Mesendoderm (in vitro differentiated cells): ENCODE measurements around the gene KRT5.

Experiments
- DNase-seq: peaks from one replicate; pipeline ENCODE4 v3.0.0; 2013
- H2AK5ac ChIP-seq: 2 replicates; pipeline ENCODE4 v1.6.1; 2013; ENCODE audit warnings: low read length, inconsistent platforms
- H2BK120ac ChIP-seq: 2 replicates; pipeline ENCODE4 v1.6.1; 2013; ENCODE audit warnings: low read depth, mild to moderate bottlenecking, low read length, moderate library complexity, mixed read lengths
- H2BK15ac ChIP-seq: replicated peaks from 2 replicates; pipeline ENCODE4 v1.6.1; 2013; ENCODE audit warnings: low read depth, mild to moderate bottlenecking, moderate library complexity
- H2BK5ac ChIP-seq: 2 replicates; pipeline ENCODE4 v1.6.1; 2013; ENCODE audit warnings: low read length, inconsistent platforms
- H3K18ac ChIP-seq: 2 replicates; pipeline ENCODE4 v1.6.1; 2013; ENCODE audit warnings: mild to moderate bottlenecking, low read length, mixed read lengths
- H3K23ac ChIP-seq: one replicate; pipeline ENCODE4 v1.6.1; 2013; ENCODE audit warnings: low read length
- H3K27ac ChIP-seq: 2 replicates; pipeline ENCODE4 v1.5.1; 2013; ENCODE audit warnings: low read depth, mild to moderate bottlenecking, inconsistent platforms, low read length, moderate library complexity
- H3K27me3 ChIP-seq: 2 replicates; pipeline ENCODE4 v1.6.1; 2013; ENCODE audit warnings: low read length, control low read depth, mild to moderate bottlenecking, inconsistent platforms; ENCODE audit not compliant: insufficient read depth, poor library complexity
- H3K36me3 ChIP-seq: 2 replicates; pipeline ENCODE4 v1.6.1; 2013; ENCODE audit warnings: low read length, inconsistent platforms; ENCODE audit not compliant: control insufficient read depth, insufficient read depth
- H3K4ac ChIP-seq: one replicate; pipeline ENCODE4 v1.6.1; 2013; ENCODE audit warnings: low read depth, mild to moderate bottlenecking, low read length, moderate library complexity
- H3K4me1 ChIP-seq: 2 replicates; pipeline ENCODE4 v1.6.1; 2013; ENCODE audit warnings: low read depth, low read length, inconsistent platforms; ENCODE audit not compliant: control insufficient read depth
- H3K4me2 ChIP-seq: 2 replicates; pipeline ENCODE4 v1.6.1; 2013; ENCODE audit warnings: low read length
- H3K4me3 ChIP-seq: 2 replicates; pipeline ENCODE4 v1.5.1; 2013; ENCODE audit warnings: mild to moderate bottlenecking, low read length
- H3K56ac ChIP-seq: one replicate; pipeline ENCODE4 v1.6.1; 2013; ENCODE audit warnings: low read length
- H3K79me1 ChIP-seq: 2 replicates; pipeline ENCODE4 v1.6.1; 2013; ENCODE audit warnings: low read length, inconsistent platforms
- H3K79me2 ChIP-seq: 2 replicates; pipeline ENCODE4 v1.6.1; 2013; ENCODE audit warnings: mild to moderate bottlenecking, low read length; ENCODE audit not compliant: control insufficient read depth, insufficient read depth
- H3K9ac ChIP-seq: 2 replicates; pipeline ENCODE4 v1.6.1; 2013; ENCODE audit warnings: low read length, inconsistent platforms
- H4K5ac ChIP-seq: one replicate; pipeline ENCODE4 v1.6.1; 2013; ENCODE audit warnings: low read length
- H4K8ac ChIP-seq: one replicate; pipeline ENCODE4 v1.6.1; 2013; ENCODE audit warnings: low read depth, mild to moderate bottlenecking, control low read depth, low read length, moderate library complexity
- whole genome bisulfite sequencing: extraction: QIAGEN DNeasy Blood & Tissue Kit; methylation state at CpG from one replicate; pipeline ENCODE4 v1.1.7; 2013; ENCODE audit warnings: low lambda C conversion rate, missing lambda C conversion rate; ENCODE audit not compliant: insufficient coverage; ENCODE audit errors: extremely low coverage; 5-methylcytosine and 5-hydroxymethylcytosine counted together

Gene KRT5

DNA sequence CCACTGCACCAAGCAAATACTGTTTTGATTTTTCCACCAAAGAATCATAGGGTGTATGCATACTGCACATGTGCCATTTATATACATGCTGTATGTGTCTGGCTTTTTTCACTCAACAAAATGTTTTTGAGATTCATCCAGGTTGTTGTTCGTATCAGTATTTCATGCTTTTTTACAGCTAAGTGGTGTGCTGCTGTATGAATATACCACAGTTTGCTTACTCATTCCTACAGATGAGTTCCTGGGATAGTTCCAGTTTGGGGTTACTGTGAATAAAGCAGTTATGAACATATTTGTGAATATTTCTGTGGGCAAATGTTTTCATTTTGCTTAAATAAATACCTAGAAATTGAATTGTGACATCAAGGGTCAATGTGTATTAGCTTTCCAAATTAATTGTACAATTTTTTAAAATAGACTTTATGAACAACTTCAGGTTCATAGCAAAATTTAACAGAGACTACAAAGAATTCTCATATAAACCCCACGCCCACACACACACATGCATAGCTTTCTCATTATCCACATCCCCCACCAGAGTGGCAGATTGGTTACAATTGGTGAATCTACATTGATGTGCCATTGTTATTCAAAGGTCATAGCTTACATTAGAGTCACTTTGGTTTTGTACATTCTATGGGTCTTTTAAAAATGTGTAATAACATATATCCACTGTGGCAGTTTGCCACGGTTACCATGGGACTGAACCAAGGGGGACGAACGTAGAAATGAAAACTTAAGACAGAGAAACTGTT is 20.2 kb downstream of the KRT5 start:
- Histone ChIP-seq H3K27me3 (no peaks in the 10 kb centered on the region), H3K23ac (no peak overlapping the region), H4K8ac (no peak overlapping the region), H3K9ac (no peak overlapping the region), H2AK5ac (no peak overlapping the region), H2BK5ac (no peak overlapping the region), H3K56ac (no peak overlapping the region), H3K36me3 (no peaks in the 10 kb centered on the region), H3K4me3 (no peak overlapping the region), H2BK15ac (no peak overlapping the region), H3K27ac (no peak overlapping the region), H3K4me1 (peaks cover 18% of the 10 kb centered on the region), H3K4ac (no peak overlapping the region), H3K4me2 (no peak overlapping the region), H3K79me2 (no peaks in the 10 kb centered on the region), H4K5ac (no peak overlapping the region), H3K18ac (no peak overlapping the region), H3K79me1 (no peaks in the 10 kb centered on the region), H2BK120ac (no peak overlapping the region)
- no CpG with 5 or more reads among the region's 5 CpGs for WGBS
- DNase-seq: no peak

DNA sequence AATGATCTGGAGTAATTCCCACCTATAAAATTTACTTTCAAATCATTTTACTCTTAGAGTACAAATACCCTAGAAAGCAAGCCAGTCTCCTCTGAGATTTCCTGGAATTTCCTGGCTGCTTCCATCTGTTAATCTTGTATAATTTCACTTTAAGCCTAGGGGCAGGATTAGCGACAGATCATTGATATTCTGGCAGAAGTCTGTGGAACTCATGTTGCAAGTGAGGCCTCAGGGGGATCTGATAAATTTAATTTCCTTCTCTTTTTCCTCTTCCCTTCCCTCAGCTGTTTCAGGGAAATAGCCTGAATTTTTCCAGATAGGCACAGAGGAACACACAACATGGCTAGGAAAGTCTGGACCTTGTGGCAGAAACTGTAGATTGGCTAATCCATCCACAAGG is 21.2 kb downstream of the KRT5 start:
- Histone ChIP-seq H3K36me3 (no peaks in the 10 kb centered on the region), H3K27me3 (no peaks in the 10 kb centered on the region), H3K4me3 (no peak overlapping the region), H4K5ac (no peak overlapping the region), H3K4me2 (no peak overlapping the region), H3K4me1 (peaks cover 26% of the 10 kb centered on the region), H3K27ac (no peak overlapping the region), H2BK15ac (no peak overlapping the region), H3K56ac (no peak overlapping the region), H2BK5ac (no peak overlapping the region), H3K4ac (no peak overlapping the region), H3K79me2 (no peaks in the 10 kb centered on the region), H3K18ac (no peak overlapping the region), H2BK120ac (no peak overlapping the region), H3K23ac (no peak overlapping the region), H2AK5ac (no peak overlapping the region), H3K9ac (no peak overlapping the region), H4K8ac (no peak overlapping the region), H3K79me1 (no peaks in the 10 kb centered on the region)
- DNase-seq: peak; percentile 16
- no CpG with 5 or more reads among the region's 1 CpG for WGBS

DNA sequence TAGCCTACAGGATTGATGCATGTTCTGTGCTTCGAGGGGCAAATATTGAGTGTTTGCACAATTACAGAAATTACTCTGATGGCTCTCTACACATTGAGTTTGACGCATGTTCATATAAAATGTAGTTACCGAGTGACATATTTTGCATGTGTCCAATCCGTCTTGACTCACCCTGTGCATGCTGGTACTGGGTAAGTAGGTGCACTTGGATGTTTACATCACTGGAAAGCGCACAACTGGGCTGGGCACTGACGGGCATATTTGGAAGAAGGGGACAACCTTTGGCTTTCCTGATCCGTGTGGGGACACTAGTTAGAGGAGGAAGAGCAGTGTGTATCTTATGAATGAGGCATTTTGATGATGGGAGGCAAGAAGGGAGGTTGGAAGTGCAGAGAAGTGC is 22.2 kb downstream of the KRT5 start:
- H4K8ac ChIP-seq: no peak overlapping the region
- H3K18ac ChIP-seq: no peak overlapping the region
- H3K4me1 ChIP-seq: peaks cover 26% of the 10 kb centered on the region
- no peak overlapping the region for H3K4me2 ChIP-seq
- H3K27me3 ChIP-seq: no peaks in the 10 kb centered on the region
- peak overlapping the region; percentile 4 for H3K4ac ChIP-seq
- no peaks in the 10 kb centered on the region for H3K79me1 ChIP-seq
- H3K4me3 ChIP-seq: no peak overlapping the region
- no peak for DNase-seq
- no peaks in the 10 kb centered on the region for H3K36me3 ChIP-seq
- no peak overlapping the region for H4K5ac ChIP-seq
- H2BK5ac ChIP-seq: no peak overlapping the region
- WGBS: no CpG with 5 or more reads among the region's 7 CpGs
- H2BK15ac ChIP-seq: no peak overlapping the region
- H2AK5ac ChIP-seq: peak overlapping the region; percentile 60
- H3K79me2 ChIP-seq: no peaks in the 10 kb centered on the region
- H3K23ac ChIP-seq: no peak overlapping the region
- peak overlapping the region; percentile 34 for H3K56ac ChIP-seq
- H2BK120ac ChIP-seq: no peak overlapping the region
- no peak overlapping the region for H3K27ac ChIP-seq
- H3K9ac ChIP-seq: no peak overlapping the region

DNA sequence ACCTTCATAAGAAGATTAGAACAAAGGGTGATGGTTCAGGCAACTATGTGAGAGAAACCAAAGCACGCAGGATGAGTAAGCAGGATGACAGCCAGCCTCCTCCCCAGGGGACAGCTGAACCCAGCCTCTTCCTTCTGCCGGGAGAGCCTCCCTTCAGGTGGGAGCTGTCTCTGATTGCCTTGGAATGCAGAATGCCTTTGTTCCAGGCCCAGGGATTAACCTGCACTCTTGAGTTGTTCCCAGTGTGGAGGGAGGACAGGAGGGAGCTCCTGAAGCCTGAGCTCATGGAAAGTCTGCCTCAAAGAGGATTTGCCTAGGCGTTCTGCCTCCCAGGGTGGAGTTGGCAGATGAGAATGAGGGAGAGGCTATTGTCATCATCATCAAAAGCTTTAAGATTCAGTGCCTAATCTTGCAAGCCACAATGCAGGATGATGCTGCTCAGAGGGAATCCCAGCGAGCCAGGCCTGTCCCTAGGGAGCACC is 23.6 kb downstream of the KRT5 start:
- H3K4me3 ChIP-seq: no peak overlapping the region
- peak overlapping the region; percentile 9 for H3K18ac ChIP-seq
- no peak overlapping the region for H4K5ac ChIP-seq
- H2BK120ac ChIP-seq: no peak overlapping the region
- no peak overlapping the region for H3K9ac ChIP-seq
- peak overlapping the region; percentile 72 for H3K27ac ChIP-seq
- peak overlapping the region; percentile 41 for H3K4ac ChIP-seq
- H3K27me3 ChIP-seq: no peaks in the 10 kb centered on the region
- no peak overlapping the region for H4K8ac ChIP-seq
- H2AK5ac ChIP-seq: peak overlapping the region; percentile 38
- no peaks in the 10 kb centered on the region for H3K36me3 ChIP-seq
- H3K4me1 ChIP-seq: peaks cover 26% of the 10 kb centered on the region
- H3K56ac ChIP-seq: peak overlapping the region; percentile 78
- peak overlapping the region; percentile 83 for H2BK5ac ChIP-seq
- H3K79me1 ChIP-seq: no peaks in the 10 kb centered on the region
- no peak overlapping the region for H3K4me2 ChIP-seq
- WGBS: no CpG with 5 or more reads among the region's 4 CpGs
- no peaks in the 10 kb centered on the region for H3K79me2 ChIP-seq
- H2BK15ac ChIP-seq: no peak overlapping the region
- DNase-seq: peak; percentile 99
- no peak overlapping the region for H3K23ac ChIP-seq

DNA sequence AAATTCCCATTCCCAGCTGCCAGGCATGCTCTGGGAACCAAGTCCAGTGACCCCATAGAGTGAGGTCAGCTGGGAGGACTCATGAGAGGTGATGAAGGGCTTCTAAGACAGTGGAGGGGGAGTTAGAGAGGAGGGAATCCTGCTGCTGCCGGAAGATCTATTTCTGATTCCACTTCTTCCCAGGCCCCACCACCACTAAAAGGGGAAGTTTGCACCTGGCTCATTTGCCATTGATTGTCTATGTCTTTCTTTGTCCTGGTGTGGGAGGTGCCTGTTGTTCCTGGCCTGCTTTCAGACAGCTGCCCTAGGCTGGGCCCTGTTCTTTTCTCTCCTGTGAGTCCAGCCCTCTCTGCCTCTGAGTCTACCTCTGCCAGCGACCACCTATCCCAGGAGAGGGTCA is 24.1 kb downstream of the KRT5 start:
- peak overlapping the region; percentile 83 for H2BK5ac ChIP-seq
- H3K36me3 ChIP-seq: no peaks in the 10 kb centered on the region
- no peak overlapping the region for H4K8ac ChIP-seq
- H3K4ac ChIP-seq: peak overlapping the region; percentile 41
- H2BK15ac ChIP-seq: no peak overlapping the region
- H3K9ac ChIP-seq: peak overlapping the region; percentile 25
- H3K79me1 ChIP-seq: no peaks in the 10 kb centered on the region
- H3K27me3 ChIP-seq: no peaks in the 10 kb centered on the region
- no peak overlapping the region for H3K4me2 ChIP-seq
- H3K23ac ChIP-seq: no peak overlapping the region
- H3K56ac ChIP-seq: peak overlapping the region; percentile 78
- peak overlapping the region; percentile 72 for H3K27ac ChIP-seq
- no peaks in the 10 kb centered on the region for H3K79me2 ChIP-seq
- no peak overlapping the region for H3K4me3 ChIP-seq
- peak overlapping the region; percentile 63 for H2BK120ac ChIP-seq
- DNase-seq: no peak
- H4K5ac ChIP-seq: no peak overlapping the region
- peak overlapping the region; percentile 38 for H2AK5ac ChIP-seq
- peaks cover 26% of the 10 kb centered on the region for H3K4me1 ChIP-seq
- WGBS: no CpG with 5 or more reads among the region's 2 CpGs
- peak overlapping the region; percentile 9 for H3K18ac ChIP-seq

DNA sequence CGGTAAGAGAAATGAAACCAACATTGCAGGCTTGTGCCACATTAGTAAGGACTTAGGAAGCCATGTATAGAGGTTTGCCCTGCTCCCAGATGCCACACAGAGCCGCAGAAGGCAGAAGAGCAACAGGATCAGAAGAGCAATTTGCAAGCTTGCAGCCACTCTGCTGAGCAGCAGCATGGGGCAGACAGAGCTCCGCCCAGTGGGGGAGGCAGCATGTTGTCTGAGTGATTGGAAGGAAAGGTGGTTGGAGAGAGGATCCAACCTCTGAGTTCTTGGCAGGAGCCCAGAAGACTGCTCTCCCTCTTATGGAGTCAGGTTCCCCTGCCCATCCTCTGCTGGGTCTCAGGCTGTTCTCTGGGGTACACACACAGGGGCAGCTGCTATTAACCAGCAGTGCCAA is 24.8 kb downstream of the KRT5 start:
- Histone ChIP-seq H3K27me3 (no peaks in the 10 kb centered on the region), H4K8ac (no peak overlapping the region), H3K79me1 (no peaks in the 10 kb centered on the region), H3K4me2 (no peak overlapping the region), H2AK5ac (no peak overlapping the region), H3K9ac (no peak overlapping the region), H3K23ac (no peak overlapping the region), H3K4me3 (no peak overlapping the region), H4K5ac (no peak overlapping the region), H3K36me3 (no peaks in the 10 kb centered on the region), H2BK5ac (no peak overlapping the region), H3K4ac (no peak overlapping the region), H2BK15ac (no peak overlapping the region), H3K56ac (no peak overlapping the region), H3K79me2 (no peaks in the 10 kb centered on the region), H2BK120ac (no peak overlapping the region), H3K18ac (no peak overlapping the region), H3K27ac (no peak overlapping the region), H3K4me1 (peaks cover 26% of the 10 kb centered on the region)
- WGBS: no CpG with 5 or more reads among the region's 3 CpGs
- DNase-seq: peak; percentile 91
